Dermis blood vessel endothelial cell (primary cell): ENCODE measurements around the gene CNGB1. TPM values are rescaled to one million over a fixed set of nuclear protein-coding genes. Genes with fewer than 3 reads are reported as not detected.
A peak's percentile ranks its signal among the peaks of the same experiment; 100 is the strongest.
"Not testable (repeated sequence)": the region's sequence is repeated elsewhere in the genome, so short reads cannot be mapped to it uniquely, and the experiment has no call there.

ENCODE experiments used
- DNase-seq: peaks from one replicate; pipeline ENCODE4 v3.0.0; 2010
- total RNA-seq: library from RNA; depleted of rRNA; stranded (reverse); fragments of >200 nt; gene quantifications from 2 replicates; pipeline ENCODE4 v1.2.3, GENCODE V29; 2014

Gene CNGB1
- total RNA-seq, 1 donor from 2014 or later: not detected

GRCh38 chr16:57901480-57902069 is 69.4 kb downstream of the CNGB1 start:
- no peak for DNase-seq

GRCh38 chr16:57900796-57901479 is 70.0 kb downstream of the CNGB1 start:
- no peak for DNase-seq

DNA sequence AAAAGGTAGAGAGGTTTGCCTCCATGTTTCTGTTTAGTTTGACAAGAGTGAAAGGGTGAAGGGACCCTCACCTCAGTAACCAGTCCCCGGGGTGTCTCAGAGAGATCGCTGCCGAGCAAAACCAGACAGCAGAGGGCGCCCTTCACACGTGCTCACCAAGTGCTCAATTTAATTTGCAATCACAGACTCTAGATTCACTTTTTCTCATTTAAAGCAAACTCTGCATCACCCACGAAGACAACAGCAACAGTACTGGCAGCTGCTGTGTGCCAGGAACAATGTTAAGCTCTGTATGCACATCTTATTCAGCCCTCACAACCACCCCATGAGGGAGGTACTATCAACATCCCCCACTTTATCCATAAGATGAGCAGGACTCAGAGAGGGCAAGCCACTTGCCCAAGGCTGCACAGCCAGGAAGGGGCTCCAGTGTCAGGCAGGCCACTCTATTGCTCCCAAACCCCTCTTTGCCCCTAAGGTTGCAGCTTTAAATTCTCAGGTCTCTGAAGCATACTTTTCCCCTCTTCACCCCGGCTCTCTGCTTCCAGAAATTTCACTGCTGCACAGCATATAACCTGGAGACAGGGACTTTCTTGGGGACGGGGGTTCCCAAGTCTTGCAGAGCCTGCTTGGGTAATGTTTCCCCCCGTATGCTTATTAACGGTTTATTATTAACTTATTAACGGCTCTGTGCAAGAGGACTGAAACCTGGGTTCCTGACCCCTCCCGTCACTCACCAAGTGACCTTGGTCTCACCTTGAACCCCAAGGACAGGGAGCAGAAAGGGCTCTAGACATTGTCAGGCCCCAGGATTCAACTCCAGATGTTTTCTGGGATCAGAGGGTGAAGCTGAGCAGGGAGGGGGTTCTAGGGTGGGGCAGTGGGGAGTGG is 70.9 kb downstream of the CNGB1 start:
- peak; percentile 85 for DNase-seq

- DNase-seq: no peak
These were observed 72.0 kb downstream of the CNGB1 start for GRCh38 chr16:57898961-57899360.

DNA sequence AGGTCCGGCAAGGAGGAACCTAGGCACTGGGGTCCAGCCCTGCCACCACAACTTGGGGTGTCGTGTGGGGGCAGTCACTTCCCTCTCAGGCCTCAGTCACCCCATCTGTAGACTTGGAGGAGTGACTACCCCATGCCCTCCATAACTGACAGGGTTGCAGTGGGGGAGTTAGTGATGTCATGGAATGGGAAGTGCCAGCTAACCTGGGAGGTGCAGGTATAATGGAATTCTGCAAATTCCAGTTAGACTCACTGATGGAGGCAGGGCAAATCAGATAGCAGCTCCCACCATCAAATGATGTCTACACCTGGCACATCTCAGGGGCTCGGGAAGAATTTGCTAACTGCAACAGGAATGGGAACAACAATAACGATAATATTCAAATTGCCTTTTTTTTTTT is 72.9 kb downstream of the CNGB1 start:
- DNase-seq: no peak

DNA sequence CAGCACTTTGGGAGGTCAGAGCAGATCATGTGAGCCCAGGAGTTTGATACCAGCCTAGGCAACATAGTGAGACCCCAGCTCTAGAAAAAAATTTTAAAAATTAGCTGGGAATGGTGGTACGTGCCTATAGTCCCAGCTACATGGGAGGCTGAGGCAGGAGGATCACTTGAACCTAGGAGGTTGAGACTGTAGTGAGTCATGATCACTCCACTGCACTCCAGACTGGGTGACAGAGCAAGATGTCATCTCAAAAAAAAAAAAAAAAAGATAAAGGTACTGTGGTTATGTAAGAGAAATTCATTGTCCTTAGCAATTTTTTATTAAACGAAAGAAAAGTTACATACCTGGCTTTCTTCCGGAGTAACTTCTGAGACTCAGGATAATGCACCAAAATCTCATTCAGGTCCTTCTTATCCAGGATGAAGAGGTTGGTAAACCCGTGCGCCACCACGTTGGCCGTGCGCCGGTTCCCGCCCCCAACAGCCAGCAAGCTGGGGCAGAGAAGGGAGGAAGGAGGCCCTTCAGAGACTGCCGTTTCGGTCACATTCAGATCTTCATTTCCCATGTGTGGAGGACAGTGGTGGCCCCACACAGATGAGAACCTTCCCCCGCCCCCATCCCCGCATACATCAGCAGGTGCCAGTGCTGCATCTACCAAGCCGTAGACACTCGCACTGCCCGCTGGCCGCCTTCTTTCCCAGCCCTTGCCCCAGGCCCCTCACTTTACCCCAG is 73.7 kb downstream of the CNGB1 start:
- DNase-seq: no peak

DNA sequence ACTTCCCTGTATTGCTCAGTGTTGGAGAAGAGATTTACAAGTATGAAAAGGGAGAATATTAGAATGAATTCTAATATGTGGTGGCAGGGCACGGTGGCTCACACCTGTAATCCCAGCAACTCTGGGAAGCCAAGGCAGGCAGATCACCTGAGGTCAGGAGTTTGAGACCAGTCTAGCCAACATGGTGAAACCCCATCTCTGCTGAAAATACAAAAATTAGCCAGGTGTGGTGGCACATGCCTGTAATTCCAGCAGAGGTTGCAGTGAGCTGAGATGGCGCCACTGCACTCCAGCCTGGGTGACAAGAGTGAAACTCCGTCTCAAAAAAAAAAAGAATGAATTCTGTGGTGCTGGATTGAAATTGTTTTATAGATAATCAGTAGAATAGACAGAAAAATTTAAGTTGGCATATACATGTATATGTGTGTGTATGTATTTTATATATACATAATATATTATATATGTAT is 75.8 kb downstream of the CNGB1 start:
- DNase-seq: not testable (repeated sequence)

DNA sequence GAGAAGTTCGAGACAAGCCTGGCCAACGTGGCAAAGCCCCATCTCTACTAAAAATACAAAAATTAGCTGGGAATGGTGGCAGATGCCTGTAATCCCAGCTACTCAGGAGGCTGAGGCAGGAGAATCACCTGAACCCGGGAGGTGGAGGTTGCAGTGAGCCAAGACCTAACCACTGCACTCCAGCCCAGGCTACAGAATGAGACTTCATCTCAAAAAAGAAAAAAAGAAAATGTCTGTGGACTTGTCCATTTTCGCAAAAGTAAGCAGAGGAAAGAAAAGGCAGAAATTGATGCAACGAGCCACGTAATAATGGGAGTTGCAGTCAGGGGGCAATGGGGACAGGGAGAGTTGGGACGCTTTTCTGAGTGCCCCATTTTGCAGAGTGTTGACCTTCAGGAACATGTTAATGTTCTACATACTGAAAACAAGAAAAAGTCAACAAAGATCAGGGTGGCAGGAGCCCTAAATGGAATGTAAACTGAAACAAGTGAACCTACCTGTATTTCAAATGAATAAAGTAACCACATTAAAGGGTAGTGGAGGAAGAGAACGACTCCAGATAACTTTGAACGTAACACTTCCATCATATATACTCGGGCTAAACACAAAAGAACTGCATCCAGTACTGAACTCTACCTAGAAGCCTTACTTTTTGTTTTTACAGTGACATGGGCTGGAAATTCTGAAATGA is 76.4 kb downstream of the CNGB1 start:
- DNase-seq: no peak

DNA sequence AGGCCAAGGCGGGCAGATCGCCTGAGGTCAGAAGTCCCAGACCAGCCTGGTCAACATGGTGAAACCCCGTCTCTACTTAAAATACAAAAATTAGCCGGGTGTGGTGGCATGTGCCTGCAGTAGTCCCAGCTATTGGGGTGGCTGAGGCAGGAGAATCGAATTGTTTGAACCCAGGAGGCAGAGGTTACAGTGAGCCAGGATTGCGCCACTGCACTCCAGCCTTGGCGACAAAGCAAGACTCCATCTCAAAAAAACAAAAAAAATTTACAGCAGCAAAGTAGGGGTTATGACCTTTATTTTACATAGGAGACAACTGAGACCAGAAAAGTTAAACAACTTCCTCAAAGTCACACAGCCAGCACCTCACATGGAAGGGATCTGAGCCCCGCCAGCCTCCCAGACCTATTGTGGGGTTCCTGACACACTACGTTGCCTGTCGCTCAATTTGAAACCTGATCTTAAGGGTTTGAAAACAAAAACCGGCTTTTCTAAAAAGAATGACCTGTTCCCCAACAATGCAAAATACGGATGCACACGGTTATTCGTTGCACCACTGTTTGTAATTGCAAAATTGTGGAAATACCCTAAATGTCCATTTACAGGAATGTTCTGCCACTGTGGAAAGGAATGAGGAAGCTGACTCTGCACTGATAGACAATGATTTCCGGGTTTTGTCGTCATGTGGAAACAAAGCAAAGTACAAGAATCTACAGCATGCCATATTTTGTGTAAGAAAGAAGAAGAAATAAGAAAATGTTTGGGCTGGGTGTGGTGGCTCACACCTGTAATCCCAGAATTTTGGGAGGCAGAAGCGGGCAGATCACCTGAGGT is 77.2 kb downstream of the CNGB1 start:
- peak; percentile 95 for DNase-seq

- DNase-seq: no peak
These were observed 77.7 kb downstream of the CNGB1 start for GRCh38 chr16:57893217-57893558.

GRCh38 chr16:57892447-57893096 is 78.4 kb downstream of the CNGB1 start:
- DNase-seq: peak; percentile 74

- DNase-seq: no peak
These were observed 78.9 kb downstream of the CNGB1 start for GRCh38 chr16:57892041-57892440.

DNA sequence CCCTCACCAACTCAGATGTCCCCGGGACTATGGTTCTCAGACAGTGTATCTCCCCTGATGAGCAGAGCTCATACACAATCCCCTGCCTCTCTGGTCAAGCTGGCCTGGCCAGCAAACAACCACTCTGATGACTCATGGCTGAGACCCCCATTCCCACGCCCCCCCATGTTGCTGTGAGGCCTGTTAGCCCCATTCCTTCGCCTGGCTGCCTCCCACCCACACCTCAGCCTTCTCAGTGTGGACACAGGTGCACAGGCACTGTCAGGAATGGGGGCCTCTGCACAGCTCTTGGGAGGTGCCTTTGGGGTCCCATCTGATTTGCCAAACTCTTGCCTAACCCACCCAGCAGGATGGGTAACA is 80.2 kb downstream of the CNGB1 start:
- no peak for DNase-seq

GRCh38 chr16:57889960-57890751 is 80.8 kb downstream of the CNGB1 start:
- no peak for DNase-seq

DNA sequence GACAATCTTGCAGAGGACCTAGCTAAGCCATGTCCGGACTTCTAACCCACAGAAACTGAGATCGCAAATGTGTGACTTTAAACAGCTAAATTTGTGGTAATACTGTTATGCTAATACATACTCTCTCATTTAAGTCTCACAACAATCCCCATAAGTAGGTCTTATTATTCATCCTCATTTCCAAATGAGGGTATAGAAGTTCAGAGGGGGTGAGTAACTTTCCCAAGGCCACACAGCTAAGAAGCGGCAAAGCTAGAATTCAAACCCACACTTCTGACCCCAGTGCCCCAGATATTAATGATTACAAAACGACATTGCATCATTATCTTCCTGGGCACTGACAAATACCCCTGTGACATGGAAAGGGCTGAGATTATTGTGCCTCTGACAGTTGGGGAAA is 81.4 kb downstream of the CNGB1 start:
- no peak for DNase-seq

GRCh38 chr16:57889111-57889510 is 81.8 kb downstream of the CNGB1 start:
- DNase-seq: no peak

DNA sequence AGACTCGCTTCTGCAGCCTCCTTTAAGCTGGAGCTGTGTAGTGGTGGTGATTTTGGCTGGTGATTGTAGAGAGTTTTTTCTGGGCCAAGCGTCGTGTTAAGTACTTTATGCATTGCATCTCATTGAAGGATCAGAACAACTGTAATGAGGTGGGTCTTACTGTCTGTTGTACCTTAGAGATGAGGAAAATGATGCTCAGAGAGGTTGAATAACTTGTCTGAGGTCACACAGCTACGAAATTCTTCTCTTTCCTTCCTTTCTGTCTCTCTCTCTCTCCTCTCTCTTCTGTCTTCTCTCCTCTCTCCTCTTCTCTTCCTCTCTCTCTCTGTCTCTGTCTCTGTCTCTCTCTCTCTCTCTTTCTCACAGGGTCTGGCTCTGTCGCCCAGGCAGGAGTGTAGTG is 82.8 kb downstream of the CNGB1 start:
- no peak for DNase-seq

DNA sequence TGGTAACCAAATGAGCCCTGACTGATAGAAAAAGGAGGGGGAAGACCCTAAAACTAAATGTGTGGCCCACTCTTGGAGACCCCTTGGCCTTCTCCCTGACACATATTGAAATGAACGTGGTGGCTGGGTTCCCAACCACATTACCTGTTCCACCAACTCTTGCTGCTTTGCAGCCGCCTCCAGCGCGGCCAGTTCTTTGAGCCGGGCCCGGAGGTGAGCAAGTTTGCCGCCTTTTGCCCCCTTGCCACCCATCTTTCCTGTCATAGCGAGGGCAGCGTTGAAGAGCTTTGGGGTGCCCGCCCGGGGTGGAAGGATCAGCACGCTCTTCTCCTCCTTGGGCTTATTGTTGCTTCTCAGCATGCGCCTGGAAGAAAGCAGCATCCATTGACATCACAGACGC is 83.2 kb downstream of the CNGB1 start:
- no peak for DNase-seq

DNA sequence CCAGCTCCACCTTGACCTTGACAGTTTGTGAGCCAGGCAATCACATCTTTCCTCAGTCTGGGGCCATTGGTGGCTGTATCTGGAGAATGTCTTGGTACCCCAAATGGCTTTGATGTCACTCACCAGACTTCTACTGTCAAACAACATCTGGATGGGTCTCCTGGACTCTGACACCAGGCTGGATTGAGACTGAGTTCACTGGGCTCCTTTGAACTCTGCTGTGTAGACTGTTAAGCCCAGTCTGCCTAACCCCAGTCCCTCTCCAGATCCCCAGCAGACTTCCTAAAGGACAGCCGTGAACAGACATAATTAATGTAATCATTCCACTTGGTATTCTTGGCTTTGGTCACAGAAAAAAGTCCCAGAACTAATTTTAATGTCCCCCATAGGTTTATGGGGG is 84.5 kb downstream of the CNGB1 start:
- DNase-seq: no peak

DNA sequence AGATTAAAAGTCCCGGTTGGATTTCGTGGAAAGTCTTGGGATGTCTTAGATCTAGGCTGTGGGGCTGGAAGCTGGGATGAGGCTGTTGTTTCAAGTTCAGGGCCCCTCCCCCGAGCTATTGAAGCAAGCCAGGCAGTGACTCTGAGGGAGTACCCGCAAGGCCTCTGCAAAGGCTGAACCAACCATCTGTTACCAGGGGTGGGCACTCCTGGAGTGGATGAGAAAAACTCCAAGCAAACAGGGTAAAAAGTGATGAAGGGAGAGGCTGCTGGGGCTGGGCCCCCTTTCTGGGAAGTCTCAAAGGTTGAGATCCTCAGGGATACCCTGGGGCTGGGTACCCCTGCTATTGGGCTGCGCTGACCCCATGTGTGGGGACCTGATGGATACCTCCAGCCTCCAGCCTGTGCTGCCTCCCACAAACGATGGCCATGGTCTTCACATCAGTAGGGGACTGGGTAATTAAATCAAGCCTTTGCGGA is 86.2 kb downstream of the CNGB1 start:
- DNase-seq: no peak
